HG03575 (cell line): ENCODE measurements around the gene GABRE.

Experiments
- ATAC-seq: cut with Tn5 transposase; IDR thresholded peaks from one replicate; pipeline ENCODE4 v1.9.1; 2021; ENCODE audit not compliant: unreplicated experiment, insufficient number of reproducible peaks, low FRiP score; ENCODE audit errors: extremely low read depth

GABRE gene

GRCh38 chrX:151974336-151975227 is at the start of gene GABRE:
TSS of gene GABRE (minus strand) at chrX:151974676. CDS start at chrX:151974625, 51 bp downstream.
- no peak for ATAC-seq

GRCh38 chrX:152020888-152021287 is 46.4 kb upstream of the GABRE start:
- no peak for ATAC-seq

GRCh38 chrX:151999813-152000212 is 25.3 kb upstream of the GABRE start:
- ATAC-seq: no peak

- no peak for ATAC-seq
Observed at GRCh38 chrX:151997539-151997938, 23.1 kb upstream of the GABRE start.

- ATAC-seq: no peak
Observed at GRCh38 chrX:151996347-151996746, 21.9 kb upstream of the GABRE start.

GRCh38 chrX:151994476-151994875 is 20.0 kb upstream of the GABRE start:
- no peak for ATAC-seq

- ATAC-seq: no peak
Observed at GRCh38 chrX:151988706-151989299, 14.3 kb upstream of the GABRE start.

GRCh38 chrX:151987108-151987507 is 12.6 kb upstream of the GABRE start:
- ATAC-seq: no peak

- ATAC-seq: no peak
Observed at GRCh38 chrX:151985955-151986354, 11.5 kb upstream of the GABRE start.

- no peak for ATAC-seq
Observed at GRCh38 chrX:151985531-151985930, 11.1 kb upstream of the GABRE start.

GRCh38 chrX:151984902-151985301 is 10.4 kb upstream of the GABRE start:
- no peak for ATAC-seq

GRCh38 chrX:151984328-151984727 is 9.9 kb upstream of the GABRE start:
- no peak for ATAC-seq

- ATAC-seq: no peak
Observed at GRCh38 chrX:151983186-151983585, 8.7 kb upstream of the GABRE start.

GRCh38 chrX:151982222-151982621 is 7.7 kb upstream of the GABRE start:
- ATAC-seq: no peak

- ATAC-seq: no peak
Observed at GRCh38 chrX:151981129-151981528, 6.7 kb upstream of the GABRE start.

- ATAC-seq: no peak
Observed at GRCh38 chrX:151977923-151978322, 3.4 kb upstream of the GABRE start.

GRCh38 chrX:151977009-151977408 is 2.5 kb upstream of the GABRE start:
- no peak for ATAC-seq

GRCh38 chrX:151975736-151976275 is 1.3 kb upstream of the GABRE start:
- no peak for ATAC-seq

- ATAC-seq: no peak
Observed at GRCh38 chrX:151975228-151975593, 735 bp upstream of the GABRE start.

GRCh38 chrX:151973851-151974335 is 583 bp downstream of the GABRE start:
- no peak for ATAC-seq
